A549 (cell line): ENCODE results near the gene PTGFR.

ENCODE experiments used
- CTCF ChIP-seq: fragments of >200 bp; sonication (Bioruptor Twin); formaldehyde crosslinking; IDR thresholded peaks from 3 replicates; pipeline ENCODE4 v1.5.1; 2016
- MYC ChIP-seq: IDR thresholded peaks from 2 replicates; pipeline ENCODE4 v1.6.1; 2012; ENCODE audit warnings: mild to moderate bottlenecking, inconsistent platforms, low read length, improper control_type of control experiment, borderline replicate concordance
- RARB ChIP-seq: fragments of 250-450 bp; sonication (Bioruptor Pico); IDR thresholded peaks from 2 replicates; pipeline ENCODE4 v1.8.0; 2021; ENCODE audit warnings: mild to moderate bottlenecking, moderate library complexity
- RNF2 ChIP-seq: fragments of 200-600 bp; sonication (generic); IDR thresholded peaks from 2 replicates; pipeline ENCODE4 v1.6.1; 2016; ENCODE audit warnings: low read depth, mild to moderate bottlenecking, antibody characterized with exemption, moderate library complexity, borderline replicate concordance

DNA sequence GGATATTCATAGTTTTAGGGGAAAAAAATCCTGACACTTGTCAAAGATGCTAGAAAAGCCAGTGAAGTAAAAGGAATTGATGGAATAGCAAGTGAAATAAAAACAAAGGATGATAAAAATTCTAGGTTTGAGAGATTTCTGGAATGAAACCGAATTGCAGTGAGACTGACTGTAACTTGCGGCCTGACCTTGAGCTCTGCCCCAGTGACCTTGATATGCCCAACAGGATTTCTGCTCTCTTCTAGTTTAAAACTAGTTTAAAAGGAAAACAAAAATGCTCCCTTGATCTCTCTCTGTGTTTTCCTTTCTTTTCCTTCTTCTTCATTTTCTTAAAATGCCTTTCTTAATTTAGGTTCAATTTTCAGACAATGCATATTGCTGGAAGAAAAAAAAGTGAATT lies 74.6 kb downstream of the PTGFR start:
- TF ChIP-seq MYC: no peak
- no peak for TF ChIP-seq RNF2
- no peak for TF ChIP-seq CTCF
- no peak for TF ChIP-seq RARB (CRISPR knock-in tag)
